Cardiac muscle cell (in vitro differentiated cells and primary cell): ENCODE data around the gene PITPNC1. TPM values are rescaled to one million over a fixed set of nuclear protein-coding genes. Genes with fewer than 3 reads are reported as not detected.

Experiments used
- DNase-seq, 2 donors: peaks; one replicate each; pipeline versions ENCODE4 v3.0.0 to v3.0.0-alpha.2; 2010 to 2017; ENCODE audit warnings: low read depth in 1 of 2, low spot score in 1 of 2
- H3K27ac ChIP-seq: fragments of 200-600 bp; sonication (generic); 2 replicates; pipeline ENCODE4 v1.5.1; 2016
- H3K27me3 ChIP-seq: fragments of 200-600 bp; sonication (generic); 2 replicates; pipeline ENCODE4 v1.6.0; 2016; ENCODE audit warnings: control low read depth
- H3K36me3 ChIP-seq: fragments of 200-600 bp; sonication (generic); 2 replicates; pipeline ENCODE4 v1.5.1; 2016; ENCODE audit warnings: control low read depth
- H3K4me1 ChIP-seq: fragments of 200-600 bp; sonication (generic); 2 replicates; pipeline ENCODE4 v1.8.1; 2017; ENCODE audit warnings: low read depth, mild to moderate bottlenecking, mixed run types
- H3K4me3 ChIP-seq: fragments of 200-600 bp; sonication (generic); 2 replicates; pipeline ENCODE4 v1.5.1; 2016; ENCODE audit warnings: mild to moderate bottlenecking
- H3K9me3 ChIP-seq: fragments of 200-600 bp; sonication (generic); 2 replicates; pipeline ENCODE4 v1.5.1; 2017; ENCODE audit warnings: low read depth, mild to moderate bottlenecking, control low read depth
- polyA plus RNA-seq: library from polyadenylated mRNA; unstranded; fragments of >200 nt; fragmentation: Nextera tagmentation; extraction: Ambion mirVana; gene quantifications from 2 replicates; pipeline ENCODE4 v1.2.1, GENCODE V29; 2016
- total RNA-seq: library from RNA; depleted of rRNA; stranded (reverse); fragments of >200 nt; gene quantifications from 2 replicates; pipeline ENCODE4 v1.2.3, GENCODE V29; 2016
- TF ChIP-seq, protein P1 (sequence below): IDR thresholded peaks from 2 replicates; pipeline ENCODE4 v1.5.1; 2012; ENCODE audit warnings: low read depth, mild to moderate bottlenecking, low read length

PITPNC1 gene
- total and polyA plus RNA-seq, 2 experiments from 2014 or later: 4.8 to 5.7 TPM

DNA sequence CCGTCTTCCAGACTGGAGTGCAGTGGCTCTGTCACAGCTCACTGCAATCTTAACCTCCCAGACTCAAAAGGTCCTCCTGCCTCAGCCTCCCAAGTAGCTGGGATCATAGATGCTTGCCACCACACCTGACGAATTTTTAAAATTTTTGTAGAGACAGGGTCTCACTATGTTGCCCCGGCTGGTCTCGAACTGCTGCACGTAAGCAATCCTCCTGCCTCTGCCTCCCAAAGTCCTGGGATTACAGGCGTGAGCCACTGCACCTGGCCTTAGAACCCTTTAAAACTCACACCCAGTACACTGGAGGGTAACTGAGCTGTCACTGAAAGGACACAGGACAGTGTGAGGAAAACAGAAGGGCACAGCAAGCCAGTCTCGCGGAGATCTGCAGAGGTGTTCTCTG lies 243.0 kb downstream of the PITPNC1 start:
- Histone ChIP-seq H3K4me3 (no peak overlapping the region), H3K36me3 (no peaks in the 10 kb centered on the region), H3K9me3 (no peaks in the 10 kb centered on the region), H3K4me1 (no peaks in the 10 kb centered on the region), H3K27ac (peak overlapping the region; percentile 21), H3K27me3 (no peaks in the 10 kb centered on the region)
- TF ChIP-seq, protein P1, sequence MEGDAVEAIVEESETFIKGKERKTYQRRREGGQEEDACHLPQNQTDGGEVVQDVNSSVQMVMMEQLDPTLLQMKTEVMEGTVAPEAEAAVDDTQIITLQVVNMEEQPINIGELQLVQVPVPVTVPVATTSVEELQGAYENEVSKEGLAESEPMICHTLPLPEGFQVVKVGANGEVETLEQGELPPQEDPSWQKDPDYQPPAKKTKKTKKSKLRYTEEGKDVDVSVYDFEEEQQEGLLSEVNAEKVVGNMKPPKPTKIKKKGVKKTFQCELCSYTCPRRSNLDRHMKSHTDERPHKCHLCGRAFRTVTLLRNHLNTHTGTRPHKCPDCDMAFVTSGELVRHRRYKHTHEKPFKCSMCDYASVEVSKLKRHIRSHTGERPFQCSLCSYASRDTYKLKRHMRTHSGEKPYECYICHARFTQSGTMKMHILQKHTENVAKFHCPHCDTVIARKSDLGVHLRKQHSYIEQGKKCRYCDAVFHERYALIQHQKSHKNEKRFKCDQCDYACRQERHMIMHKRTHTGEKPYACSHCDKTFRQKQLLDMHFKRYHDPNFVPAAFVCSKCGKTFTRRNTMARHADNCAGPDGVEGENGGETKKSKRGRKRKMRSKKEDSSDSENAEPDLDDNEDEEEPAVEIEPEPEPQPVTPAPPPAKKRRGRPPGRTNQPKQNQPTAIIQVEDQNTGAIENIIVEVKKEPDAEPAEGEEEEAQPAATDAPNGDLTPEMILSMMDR: no peak
- no peak for DNase-seq

- Histone ChIP-seq H3K27me3 (no peaks in the 10 kb centered on the region), H3K36me3 (no peaks in the 10 kb centered on the region), H3K9me3 (no peaks in the 10 kb centered on the region), H3K4me1 (no peaks in the 10 kb centered on the region), H3K27ac (peak overlapping the region; percentile 21), H3K4me3 (no peak overlapping the region)
- TF ChIP-seq, protein P1: no peak
- no peak for DNase-seq
Measured at GRCh38 chr17:67620636-67621035, 243.6 kb downstream of the PITPNC1 start.

- DNase-seq: no peak
- TF ChIP-seq, protein P1: no peak
- Histone ChIP-seq H3K4me1 (no peaks in the 10 kb centered on the region), H3K9me3 (no peaks in the 10 kb centered on the region), H3K4me3 (no peak overlapping the region), H3K36me3 (no peaks in the 10 kb centered on the region), H3K27me3 (no peaks in the 10 kb centered on the region), H3K27ac (no peak overlapping the region)
Measured at GRCh38 chr17:67623767-67624166, 246.7 kb downstream of the PITPNC1 start.

DNA sequence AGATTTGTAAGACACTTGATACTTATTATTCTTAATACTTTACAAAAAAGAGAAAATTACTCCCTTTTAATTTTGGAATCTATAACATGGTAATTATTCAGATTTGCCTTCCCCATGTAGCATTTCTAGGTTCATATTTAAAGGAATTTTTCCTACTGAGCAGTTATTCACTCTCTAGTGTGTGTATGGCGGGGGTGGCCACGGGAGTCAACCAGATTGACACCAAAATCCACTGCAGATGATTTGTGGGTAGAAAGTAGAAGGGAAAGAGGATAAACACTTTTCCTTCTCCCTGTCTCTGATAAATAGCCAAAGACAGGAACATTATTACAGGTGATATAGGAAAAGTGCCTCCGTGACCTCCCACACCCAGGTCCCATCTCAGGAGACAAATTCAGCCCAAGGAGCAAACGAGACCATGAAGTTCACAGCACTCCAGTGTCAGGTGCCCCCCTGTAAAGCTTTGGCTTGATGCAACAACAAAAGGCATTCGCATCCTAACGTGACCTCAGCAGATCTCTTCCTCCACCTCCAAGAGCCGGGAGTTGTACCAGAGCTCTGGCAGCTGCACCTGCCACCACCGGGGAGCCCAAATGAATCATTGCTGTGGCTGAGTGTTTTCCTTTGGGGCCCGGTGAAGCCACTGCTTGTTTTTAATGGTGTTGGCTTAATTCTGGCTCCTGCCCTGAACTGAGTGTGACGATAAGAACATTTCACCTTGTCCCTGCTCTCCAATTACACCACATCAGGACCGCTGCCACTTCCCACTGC lies 248.0 kb downstream of the PITPNC1 start:
- H3K4me3 ChIP-seq: no peak overlapping the region
- H3K9me3 ChIP-seq: no peaks in the 10 kb centered on the region
- H3K36me3 ChIP-seq: no peaks in the 10 kb centered on the region
- H3K4me1 ChIP-seq: no peaks in the 10 kb centered on the region
- no peak for DNase-seq
- no peaks in the 10 kb centered on the region for H3K27me3 ChIP-seq
- TF ChIP-seq, protein P1: no peak
- H3K27ac ChIP-seq: no peak overlapping the region

- TF ChIP-seq, protein P1: no peak
- Histone ChIP-seq H3K4me3 (no peak overlapping the region), H3K36me3 (no peaks in the 10 kb centered on the region), H3K27ac (no peak overlapping the region), H3K4me1 (no peaks in the 10 kb centered on the region), H3K9me3 (no peaks in the 10 kb centered on the region), H3K27me3 (no peaks in the 10 kb centered on the region)
- DNase-seq: no peak
Measured at GRCh38 chr17:67625971-67626370, 248.9 kb downstream of the PITPNC1 start.
